PFSK-1 (cell line): ENCODE results near the gene SDHB.

Source experiments
- FOXP2 ChIP-seq: optimal IDR thresholded peaks from 2 replicates; pipeline ENCODE3; 2011; ENCODE audit warnings: borderline replicate concordance, control low read depth, inconsistent platforms; ENCODE audit not compliant: insufficient read depth; ENCODE audit errors: extremely low read length, extremely low read depth
- POLR2AphosphoS5 ChIP-seq: IDR thresholded peaks from 2 replicates; pipeline ENCODE4 v1.6.1; 2012; ENCODE audit warnings: low read depth, mild to moderate bottlenecking, control low read depth, low read length, moderate library complexity
- SIN3A ChIP-seq: IDR thresholded peaks from 2 replicates; pipeline ENCODE4 v1.6.1; 2012; ENCODE audit warnings: mild to moderate bottlenecking, low read length, moderate library complexity, borderline replicate concordance; ENCODE audit not compliant: insufficient read depth
- TAF1 ChIP-seq: IDR thresholded peaks from 2 replicates; pipeline ENCODE4 v1.6.1; 2012; ENCODE audit warnings: low read length, control low read depth, borderline replicate concordance; ENCODE audit not compliant: insufficient read depth
- TF ChIP-seq, protein P1 (sequence below), 2 experiments: IDR thresholded peaks; 2 replicates each; pipeline versions ENCODE4 v1.6.1 to v1.8.0; 2011 to 2012; ENCODE audit warnings: low read depth in 2 of 2, low read length in 2 of 2, control low read depth in 1 of 2, inconsistent platforms in 1 of 2, mild to moderate bottlenecking in 1 of 2, moderate library complexity in 1 of 2; ENCODE audit not compliant: insufficient read depth in 1 of 2

SDHB gene

DNA sequence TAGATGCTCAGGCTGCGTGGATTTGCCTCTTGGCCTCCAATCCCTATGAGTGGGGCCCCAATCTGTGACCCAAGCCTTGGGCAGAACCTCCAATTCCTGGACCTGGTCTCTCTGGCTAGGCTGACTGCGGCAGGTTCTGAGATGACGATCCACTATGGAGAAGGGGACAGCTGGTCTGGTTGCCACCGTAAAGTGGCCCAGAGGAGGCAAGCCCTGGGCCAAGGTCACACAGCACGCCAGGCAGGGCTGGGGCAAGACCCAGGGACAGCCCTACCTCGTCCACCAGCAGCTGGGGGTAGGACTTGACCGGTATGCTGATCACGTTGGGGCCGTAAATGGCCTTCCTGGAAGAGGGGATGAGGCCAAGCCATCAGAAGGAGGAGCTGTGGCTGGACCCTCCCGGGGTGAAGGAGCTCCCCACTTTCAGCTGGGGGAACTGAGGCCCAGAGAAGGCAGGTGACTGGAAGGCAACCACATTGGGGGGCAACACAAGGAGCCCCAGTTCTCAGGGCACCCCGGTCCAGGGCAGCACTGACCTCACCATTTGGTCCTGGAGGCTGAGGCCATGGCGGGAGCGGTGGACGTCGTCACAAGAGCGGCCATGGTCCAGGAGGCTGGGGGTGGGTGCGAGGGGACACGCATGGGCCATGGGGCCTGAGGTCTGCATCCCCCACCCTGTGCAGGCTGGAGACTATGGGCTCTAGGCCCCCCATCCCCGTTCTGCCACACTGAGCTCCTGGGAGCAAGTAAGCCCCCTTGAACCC, 51.9 kb downstream of the SDHB start:
- TF ChIP-seq SIN3A, result no peak
- TF ChIP-seq, protein P1, sequence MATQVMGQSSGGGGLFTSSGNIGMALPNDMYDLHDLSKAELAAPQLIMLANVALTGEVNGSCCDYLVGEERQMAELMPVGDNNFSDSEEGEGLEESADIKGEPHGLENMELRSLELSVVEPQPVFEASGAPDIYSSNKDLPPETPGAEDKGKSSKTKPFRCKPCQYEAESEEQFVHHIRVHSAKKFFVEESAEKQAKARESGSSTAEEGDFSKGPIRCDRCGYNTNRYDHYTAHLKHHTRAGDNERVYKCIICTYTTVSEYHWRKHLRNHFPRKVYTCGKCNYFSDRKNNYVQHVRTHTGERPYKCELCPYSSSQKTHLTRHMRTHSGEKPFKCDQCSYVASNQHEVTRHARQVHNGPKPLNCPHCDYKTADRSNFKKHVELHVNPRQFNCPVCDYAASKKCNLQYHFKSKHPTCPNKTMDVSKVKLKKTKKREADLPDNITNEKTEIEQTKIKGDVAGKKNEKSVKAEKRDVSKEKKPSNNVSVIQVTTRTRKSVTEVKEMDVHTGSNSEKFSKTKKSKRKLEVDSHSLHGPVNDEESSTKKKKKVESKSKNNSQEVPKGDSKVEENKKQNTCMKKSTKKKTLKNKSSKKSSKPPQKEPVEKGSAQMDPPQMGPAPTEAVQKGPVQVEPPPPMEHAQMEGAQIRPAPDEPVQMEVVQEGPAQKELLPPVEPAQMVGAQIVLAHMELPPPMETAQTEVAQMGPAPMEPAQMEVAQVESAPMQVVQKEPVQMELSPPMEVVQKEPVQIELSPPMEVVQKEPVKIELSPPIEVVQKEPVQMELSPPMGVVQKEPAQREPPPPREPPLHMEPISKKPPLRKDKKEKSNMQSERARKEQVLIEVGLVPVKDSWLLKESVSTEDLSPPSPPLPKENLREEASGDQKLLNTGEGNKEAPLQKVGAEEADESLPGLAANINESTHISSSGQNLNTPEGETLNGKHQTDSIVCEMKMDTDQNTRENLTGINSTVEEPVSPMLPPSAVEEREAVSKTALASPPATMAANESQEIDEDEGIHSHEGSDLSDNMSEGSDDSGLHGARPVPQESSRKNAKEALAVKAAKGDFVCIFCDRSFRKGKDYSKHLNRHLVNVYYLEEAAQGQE (IDR thresholded peaks at IDR 0.05; ENCODE audit: insufficient read depth in 1 of 2, low read depth in 2 of 2, low read length in 2 of 2), result no peak
- no peak for TF ChIP-seq TAF1
- TF ChIP-seq POLR2AphosphoS5, result no peak
- TF ChIP-seq FOXP2, result no peak

DNA sequence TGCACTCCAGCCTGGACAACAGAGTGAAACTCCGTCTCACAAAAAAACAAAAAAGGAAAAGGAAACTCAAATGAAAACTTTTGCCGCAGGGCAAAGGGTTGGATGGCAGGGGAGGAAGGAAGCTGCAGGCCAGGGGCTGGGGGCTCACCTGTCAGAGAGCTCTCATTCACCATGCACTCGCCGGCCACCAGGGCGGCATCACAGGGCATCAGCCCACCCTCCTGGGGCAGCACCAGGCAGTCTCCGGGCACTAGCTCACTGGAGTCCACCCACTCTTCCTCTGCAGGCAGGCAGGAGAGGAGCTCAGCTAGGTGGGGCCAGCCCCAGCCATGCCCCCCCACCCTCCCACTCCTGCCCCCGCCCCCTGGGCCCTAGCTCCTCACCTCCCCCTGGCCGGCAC, 54.0 kb downstream of the SDHB start:
- no peak for TF ChIP-seq SIN3A
- no peak for TF ChIP-seq FOXP2
- no peak for TF ChIP-seq TAF1
- TF ChIP-seq POLR2AphosphoS5, result no peak
- TF ChIP-seq, protein P1 (IDR thresholded peaks at IDR 0.05; ENCODE audit: insufficient read depth in 1 of 2, low read depth in 2 of 2, low read length in 2 of 2), result no peak

DNA sequence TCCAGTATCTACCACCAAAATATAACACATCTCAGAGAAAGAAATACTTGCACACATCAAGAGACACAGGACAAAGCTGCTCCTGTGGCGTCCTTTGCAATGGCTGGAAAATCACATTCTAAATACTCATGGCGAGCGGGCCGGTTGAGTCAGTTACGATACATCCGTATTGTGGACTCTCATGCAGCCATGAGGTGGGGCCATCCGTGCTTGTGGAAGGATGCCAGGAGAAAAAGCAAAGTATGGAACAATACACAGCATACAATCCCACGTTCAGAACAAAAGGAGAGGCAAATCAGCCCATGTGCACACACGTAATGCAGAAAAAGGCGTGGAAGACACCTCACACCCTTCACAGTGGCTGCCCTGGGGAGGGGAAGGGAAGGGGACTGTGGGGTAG, 55.2 kb downstream of the SDHB start:
- TF ChIP-seq POLR2AphosphoS5 (no peak), TAF1 (no peak), FOXP2 (no peak), SIN3A (no peak)
- TF ChIP-seq, protein P1 (IDR thresholded peaks at IDR 0.05; ENCODE audit: insufficient read depth in 1 of 2, low read depth in 2 of 2, low read length in 2 of 2), result no peak

DNA sequence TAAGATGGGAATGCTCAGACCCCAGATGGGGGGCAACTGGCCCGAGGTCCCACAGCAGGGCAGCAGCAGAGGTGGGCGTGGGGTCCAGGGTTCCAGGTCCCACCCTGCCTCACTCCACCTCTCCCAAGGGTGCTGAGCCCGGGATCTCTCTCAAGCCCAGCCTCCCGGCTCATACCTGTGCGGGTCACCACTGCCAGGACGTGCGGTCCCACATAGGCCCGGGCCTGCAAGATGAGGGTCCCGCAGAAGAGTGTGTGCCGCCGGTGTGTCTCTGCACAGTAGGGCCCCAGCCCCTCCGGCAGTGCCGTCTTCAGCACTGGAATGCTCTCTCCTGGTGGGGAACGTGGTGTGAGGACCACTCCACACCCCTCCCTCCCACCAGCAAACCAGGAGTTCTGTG, 57.0 kb downstream of the SDHB start:
- no peak for TF ChIP-seq POLR2AphosphoS5
- TF ChIP-seq SIN3A, result no peak
- TF ChIP-seq FOXP2, result no peak
- no peak for TF ChIP-seq TAF1
- TF ChIP-seq, protein P1 (IDR thresholded peaks at IDR 0.05; ENCODE audit: insufficient read depth in 1 of 2, low read depth in 2 of 2, low read length in 2 of 2), result no peak

DNA sequence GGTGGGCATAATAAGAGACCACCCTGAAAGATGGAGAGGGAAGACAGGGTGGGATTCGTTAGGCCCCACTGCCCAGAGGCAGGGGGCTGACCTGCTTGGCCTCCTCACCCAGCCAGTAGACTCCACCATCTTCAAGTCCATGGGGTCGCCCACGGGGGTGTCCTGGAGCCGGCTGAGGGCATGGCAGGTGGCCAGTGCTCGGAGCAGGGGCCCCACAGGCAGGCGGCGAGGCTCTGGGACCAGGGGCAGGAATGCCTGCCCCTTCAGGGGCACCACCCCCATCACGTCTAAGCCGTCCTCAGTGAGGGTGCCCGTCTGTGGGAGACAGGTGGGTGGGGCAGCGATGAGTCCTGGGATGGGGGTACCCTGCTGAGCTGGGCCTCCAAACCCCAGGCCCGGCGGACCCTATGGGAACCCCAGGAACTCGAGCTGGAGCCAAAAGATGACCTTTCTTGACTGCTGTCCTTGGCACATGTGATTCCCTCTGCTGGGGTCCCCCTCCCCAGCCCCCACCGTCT, 60.3 kb downstream of the SDHB start:
- TF ChIP-seq SIN3A (no peak), POLR2AphosphoS5 (no peak), TAF1 (no peak), FOXP2 (no peak)
- TF ChIP-seq, protein P1 (IDR thresholded peaks at IDR 0.05; ENCODE audit: insufficient read depth in 1 of 2, low read depth in 2 of 2, low read length in 2 of 2), result no peak
